ENCODE results near the gene ZNF879. TPM values are rescaled to one million over a fixed set of nuclear protein-coding genes. Genes with fewer than 3 reads are reported as not detected.

Gene ZNF879
- total RNA-seq, 2 experiments from 2014 or later, result 2.3 to 2.6 TPM

DNA sequence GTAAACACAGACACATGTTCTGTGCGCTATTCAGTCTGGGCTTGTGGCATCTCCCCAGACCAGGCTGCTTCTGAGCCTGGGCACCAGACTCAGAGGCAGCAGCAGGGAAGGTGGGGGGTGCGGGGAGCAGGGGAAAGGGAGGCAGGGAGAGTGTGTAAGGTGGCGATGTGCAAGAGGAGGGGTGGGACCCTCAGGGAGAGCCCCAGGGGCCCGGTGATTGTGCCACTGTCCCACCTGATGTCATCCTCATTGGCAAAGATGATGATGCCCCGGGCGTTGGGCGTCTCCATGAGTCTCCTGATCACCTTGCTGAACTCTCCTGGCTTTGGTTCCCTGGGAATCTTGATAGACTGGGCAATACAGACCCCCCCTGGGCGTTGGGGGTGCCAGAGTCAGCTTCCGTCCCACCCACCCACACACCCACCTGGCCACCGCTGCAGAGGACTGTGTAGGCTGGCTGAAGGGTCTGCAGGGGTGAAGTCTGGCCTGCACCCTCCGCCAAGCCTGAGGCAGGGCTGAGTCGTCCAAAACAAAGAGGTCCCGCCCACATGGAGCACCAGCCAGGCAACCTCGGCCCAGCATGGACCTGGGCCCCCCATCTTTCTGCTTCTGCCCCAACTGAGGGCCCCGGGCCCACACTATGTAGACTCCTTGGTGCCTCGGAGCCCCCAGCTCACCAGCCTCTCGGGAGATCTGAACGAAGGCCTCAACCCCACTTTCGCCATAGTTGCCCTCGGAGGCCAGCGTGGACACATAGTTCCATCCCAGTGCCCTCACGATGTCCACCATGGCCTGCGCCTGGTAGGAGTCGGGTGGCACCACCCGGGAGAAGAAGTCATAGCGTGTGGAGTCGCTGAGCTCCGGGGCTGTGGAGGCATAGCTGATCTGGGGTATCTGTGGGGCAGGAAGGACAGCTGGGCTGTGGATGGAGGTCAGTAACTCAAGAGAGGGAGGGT is 32.1 kb upstream of the ZNF879 start:
- no peak for ATAC-seq
- POLR2A ChIA-PET, result no interaction called here
- DNase-seq, result no peak
- peaks cover 4% of the 10 kb centered on the region for H3K4me1 Mint-ChIP-seq (ENCODE audit: low read depth)
- peaks cover 26% of the 10 kb centered on the region for H3K27me3 Mint-ChIP-seq
- TF ChIP-seq, protein P1, sequence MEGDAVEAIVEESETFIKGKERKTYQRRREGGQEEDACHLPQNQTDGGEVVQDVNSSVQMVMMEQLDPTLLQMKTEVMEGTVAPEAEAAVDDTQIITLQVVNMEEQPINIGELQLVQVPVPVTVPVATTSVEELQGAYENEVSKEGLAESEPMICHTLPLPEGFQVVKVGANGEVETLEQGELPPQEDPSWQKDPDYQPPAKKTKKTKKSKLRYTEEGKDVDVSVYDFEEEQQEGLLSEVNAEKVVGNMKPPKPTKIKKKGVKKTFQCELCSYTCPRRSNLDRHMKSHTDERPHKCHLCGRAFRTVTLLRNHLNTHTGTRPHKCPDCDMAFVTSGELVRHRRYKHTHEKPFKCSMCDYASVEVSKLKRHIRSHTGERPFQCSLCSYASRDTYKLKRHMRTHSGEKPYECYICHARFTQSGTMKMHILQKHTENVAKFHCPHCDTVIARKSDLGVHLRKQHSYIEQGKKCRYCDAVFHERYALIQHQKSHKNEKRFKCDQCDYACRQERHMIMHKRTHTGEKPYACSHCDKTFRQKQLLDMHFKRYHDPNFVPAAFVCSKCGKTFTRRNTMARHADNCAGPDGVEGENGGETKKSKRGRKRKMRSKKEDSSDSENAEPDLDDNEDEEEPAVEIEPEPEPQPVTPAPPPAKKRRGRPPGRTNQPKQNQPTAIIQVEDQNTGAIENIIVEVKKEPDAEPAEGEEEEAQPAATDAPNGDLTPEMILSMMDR (IDR thresholded peaks at IDR 0.05), result no peak
- no peak overlapping the region for H3K27ac Mint-ChIP-seq
- H3K9me3 Mint-ChIP-seq, result peaks cover 11% of the 10 kb centered on the region
- intact Hi-C loops (cut with micrococcal nuclease), result no loop called here
- CTCF ChIA-PET, result no interaction called here
- H3K4me3 Mint-ChIP-seq, result no peak overlapping the region
- H3K36me3 Mint-ChIP-seq (ENCODE audit: low read depth), result no peaks in the 10 kb centered on the region

- Mint-ChIP-seq H3K4me3 (no peak overlapping the region), H3K36me3 (ENCODE audit: low read depth) (no peaks in the 10 kb centered on the region), H3K4me1 (ENCODE audit: low read depth) (peaks cover 4% of the 10 kb centered on the region), H3K27ac (no peak overlapping the region), H3K9me3 (peaks cover 6% of the 10 kb centered on the region), H3K27me3 (peaks cover 30% of the 10 kb centered on the region)
- CTCF ChIA-PET, result interaction anchor here (0.6 kb wide), 1 partner anchor 13 kb away, joined by 3 read pairs; no protein-coding TSS in a partner anchor
- no peak for ATAC-seq
- TF ChIP-seq, protein P1 (IDR thresholded peaks at IDR 0.05), result no peak
- no peak for DNase-seq
- intact Hi-C loops (cut with micrococcal nuclease), result no loop called here
- POLR2A ChIA-PET, result no interaction called here
Measured at GRCh38 chr5:178992291-178992895, 31.2 kb upstream of the ZNF879 start.

DNA sequence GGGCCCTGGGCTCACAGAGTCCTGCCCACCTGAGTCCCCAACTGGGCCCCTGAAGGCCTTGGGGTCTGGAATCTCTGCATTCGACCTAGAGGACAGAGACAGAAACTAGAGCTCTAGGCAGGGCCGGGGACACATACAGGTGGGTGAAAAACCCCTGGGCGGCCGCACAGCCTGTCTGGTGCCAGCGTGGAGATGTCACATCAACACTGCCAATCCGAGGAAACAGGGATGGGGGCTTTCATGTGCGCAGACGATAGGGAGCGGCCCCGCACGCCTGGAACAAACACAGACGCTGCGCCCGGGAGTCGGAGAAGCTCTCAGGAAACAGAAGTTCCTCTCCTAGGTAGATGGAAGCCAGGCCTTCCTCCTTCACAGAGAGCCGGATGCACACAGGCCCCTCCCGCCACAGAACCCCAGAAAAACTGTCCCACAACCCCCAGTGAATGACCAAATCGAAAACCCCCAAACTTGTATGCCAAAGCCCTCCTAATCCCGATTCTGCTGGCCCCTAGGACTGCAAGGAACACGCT is 30.3 kb upstream of the ZNF879 start:
- peaks cover 2% of the 10 kb centered on the region for H3K9me3 Mint-ChIP-seq
- H3K27me3 Mint-ChIP-seq, result peaks cover 30% of the 10 kb centered on the region
- TF ChIP-seq, protein P1 (IDR thresholded peaks at IDR 0.05), result no peak
- peaks cover 4% of the 10 kb centered on the region for H3K4me1 Mint-ChIP-seq (ENCODE audit: low read depth)
- ATAC-seq (no peak), DNase-seq (no peak)
- intact Hi-C loops (cut with micrococcal nuclease), result no loop called here
- no peak overlapping the region for H3K4me3 Mint-ChIP-seq
- ChIA-PET CTCF (interaction anchor here (0.6 kb wide), 1 partner anchor 14 kb away, joined by 3 read pairs; no protein-coding TSS in a partner anchor), POLR2A (no interaction called here)
- H3K36me3 Mint-ChIP-seq (ENCODE audit: low read depth), result no peaks in the 10 kb centered on the region
- no peak overlapping the region for H3K27ac Mint-ChIP-seq

DNA sequence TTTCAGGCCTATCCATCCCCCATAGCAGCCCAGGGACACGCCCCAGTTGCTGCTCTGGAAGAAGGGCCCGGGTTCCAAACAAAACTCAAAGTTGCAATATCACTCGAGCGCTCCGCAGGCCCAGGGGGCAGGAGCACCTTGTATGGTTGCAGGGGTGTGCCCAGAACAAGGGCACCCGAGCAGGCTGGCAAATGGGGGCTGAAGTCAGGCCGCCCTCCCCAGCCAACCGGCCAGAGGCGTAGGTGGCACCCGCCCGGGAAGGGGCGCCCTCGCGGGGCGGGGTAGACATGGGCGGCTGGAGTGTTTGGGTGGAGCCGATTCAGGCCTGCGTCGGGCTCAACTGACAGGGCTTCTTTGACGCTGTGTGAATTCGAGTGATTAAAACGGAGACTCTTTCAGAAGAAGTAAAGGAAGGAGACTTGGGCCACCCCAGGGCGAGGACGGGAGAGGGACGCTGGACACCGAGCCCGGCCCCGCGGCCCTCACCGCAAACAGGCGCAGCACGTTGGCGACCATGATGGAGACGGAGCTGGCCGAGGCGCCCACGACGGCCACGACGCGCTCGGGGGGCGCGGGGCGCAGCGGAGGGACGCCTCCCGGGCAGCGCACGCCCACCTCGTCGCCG is 29.5 kb upstream of the ZNF879 start:
- Mint-ChIP-seq H3K4me3 (no peak overlapping the region), H3K4me1 (ENCODE audit: low read depth) (peaks cover 4% of the 10 kb centered on the region), H3K36me3 (ENCODE audit: low read depth) (no peaks in the 10 kb centered on the region), H3K27me3 (peaks cover 32% of the 10 kb centered on the region), H3K27ac (no peak overlapping the region), H3K9me3 (peaks cover 2% of the 10 kb centered on the region)
- CTCF ChIA-PET, result no interaction called here
- DNase-seq, result no peak
- TF ChIP-seq, protein P1 (IDR thresholded peaks at IDR 0.05), result no peak
- intact Hi-C loops (cut with micrococcal nuclease), result no loop called here
- POLR2A ChIA-PET, result no interaction called here
- no peak for ATAC-seq
